ENCODE measurements around the gene CDH24. TPM values are rescaled to one million over a fixed set of nuclear protein-coding genes. Genes with fewer than 3 reads are reported as not detected.

Gene CDH24
- total and polyA plus RNA-seq, 2 of the 13 experiments (the other 11 are each of a cell fraction or from before 2014, with no cell fraction given): 0.69 to 0.99 TPM

- TF ChIP-seq SNAPC4 (CRISPR knock-in tag; IDR thresholded peaks at IDR 0.05): no peak
- TF ChIP-seq JUND (CRISPR knock-in tag; IDR thresholded peaks at IDR 0.05): no peak
- TF ChIP-seq ZNF543 (CRISPR knock-in tag; IDR thresholded peaks at IDR 0.05): no peak
- TF ChIP-seq JARID2 (CRISPR knock-in tag; IDR thresholded peaks at IDR 0.05; ENCODE audit: insufficient replicate concordance): no peak
- TF ChIP-seq CBFB (CRISPR knock-in tag; IDR thresholded peaks at IDR 0.05): no peak
- TF ChIP-seq ELF3 (CRISPR knock-in tag; IDR thresholded peaks at IDR 0.05): no peak
- TF ChIP-seq ZBTB39 (CRISPR knock-in tag; IDR thresholded peaks at IDR 0.05): 0 out of 2 replicates have a peak, but pooled peaks have one; percentile 46
- no peak for TF ChIP-seq RARA (CRISPR knock-in tag; IDR thresholded peaks at IDR 0.05)
- TF ChIP-seq ZNF333 (CRISPR knock-in tag; IDR thresholded peaks at IDR 0.05; ENCODE audit: borderline replicate concordance): no peak
- TF ChIP-seq ESRRA (CRISPR knock-in tag; IDR thresholded peaks at IDR 0.05; ENCODE audit: low read depth): no peak
- no peak for TF ChIP-seq ZFP36 (IDR thresholded peaks at IDR 0.05; ENCODE audit: borderline replicate concordance, low read depth, low read length, partially characterized antibody)
- no peak for TF ChIP-seq TSC22D2 (CRISPR knock-in tag; IDR thresholded peaks at IDR 0.05; ENCODE audit: borderline replicate concordance)
- TF ChIP-seq DMAP1 (CRISPR knock-in tag; IDR thresholded peaks at IDR 0.05): no peak
- TF ChIP-seq JUN (CRISPR knock-in tag; IDR thresholded peaks at IDR 0.05): no peak
- TF ChIP-seq KAT7 (CRISPR knock-in tag; IDR thresholded peaks at IDR 0.05; ENCODE audit: borderline replicate concordance): no peak
- no peak for TF ChIP-seq SYNCRIP (IDR thresholded peaks at IDR 0.05; ENCODE audit: insufficient read depth, low read depth, low read length)
- no peak for TF ChIP-seq ZC3H4 (CRISPR knock-in tag; IDR thresholded peaks at IDR 0.05; ENCODE audit: borderline replicate concordance)
- no peak for TF ChIP-seq RBFOX2 (IDR thresholded peaks at IDR 0.05; ENCODE audit: low read depth, low read length)
- TF ChIP-seq ZNF569 (CRISPR knock-in tag; IDR thresholded peaks at IDR 0.05; ENCODE audit: borderline replicate concordance): no peak
- no peak for TF ChIP-seq SPEN (CRISPR knock-in tag; IDR thresholded peaks at IDR 0.05; ENCODE audit: low read depth)
- no peak for TF ChIP-seq ZNF10 (CRISPR knock-in tag; IDR thresholded peaks at IDR 0.05; ENCODE audit: borderline replicate concordance, low read depth)
- TF ChIP-seq ZNF800 (CRISPR knock-in tag; IDR thresholded peaks at IDR 0.05): no peak
These were observed 32.0 kb downstream of the CDH24 start (continued) for GRCh38 chr14:23025151-23025814.
